Activated CD4-positive, CD25-positive, alpha-beta regulatory T cell treated with anti-CD3 and anti-CD28 coated beads, Interleukin-2, amount 50 U/mL, for 72 hours (primary cell): ENCODE data around the gene ORM1.

Experiments
- DNase-seq: peaks from one replicate; pipeline ENCODE4 v3.0.0; 2021

Gene ORM1

DNA sequence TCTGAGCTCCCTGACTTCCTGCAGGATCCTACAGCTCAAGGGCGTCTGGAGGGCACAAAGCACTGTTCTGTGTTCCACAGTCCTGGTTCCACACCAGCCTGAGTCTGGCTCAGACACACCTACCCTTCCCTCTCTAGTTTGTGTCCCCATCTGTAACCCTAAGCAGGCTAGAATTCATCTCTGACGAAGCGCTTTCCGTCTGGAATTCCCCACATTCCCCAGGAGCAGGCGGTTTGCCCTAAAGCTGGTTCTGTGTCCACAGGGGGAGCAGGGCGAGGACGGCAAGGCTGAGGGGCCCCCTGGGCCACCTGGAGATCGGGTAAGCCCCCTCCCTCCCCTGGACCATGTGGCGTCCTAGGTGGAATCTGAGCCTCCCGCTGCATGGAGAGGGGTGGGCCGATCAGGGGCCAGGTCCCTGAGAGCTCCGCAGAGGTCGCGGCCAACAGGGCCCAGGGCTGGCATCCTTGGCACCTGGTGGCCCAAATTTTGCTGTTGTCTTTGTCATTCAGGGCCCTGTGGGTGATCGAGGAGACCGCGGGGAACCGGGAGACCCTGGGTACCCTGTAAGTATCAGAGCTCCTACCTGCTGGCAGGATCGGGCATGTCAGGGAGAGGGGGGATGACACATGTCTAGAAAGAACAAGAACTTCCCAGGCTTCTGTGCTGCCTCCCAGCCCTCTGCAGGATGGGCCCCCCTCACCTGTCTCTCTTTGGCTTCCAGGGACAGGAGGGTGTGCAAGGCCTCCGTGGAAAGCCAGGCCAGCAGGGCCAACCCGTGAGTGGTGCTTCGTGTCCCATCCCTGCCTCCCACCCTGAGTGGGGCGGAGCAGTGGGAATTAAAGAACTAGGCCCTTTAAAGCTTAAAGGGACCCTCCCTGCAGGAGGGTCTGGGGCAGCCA lies 34.5 kb upstream of the ORM1 start:
- peak; percentile 27 for DNase-seq

DNA sequence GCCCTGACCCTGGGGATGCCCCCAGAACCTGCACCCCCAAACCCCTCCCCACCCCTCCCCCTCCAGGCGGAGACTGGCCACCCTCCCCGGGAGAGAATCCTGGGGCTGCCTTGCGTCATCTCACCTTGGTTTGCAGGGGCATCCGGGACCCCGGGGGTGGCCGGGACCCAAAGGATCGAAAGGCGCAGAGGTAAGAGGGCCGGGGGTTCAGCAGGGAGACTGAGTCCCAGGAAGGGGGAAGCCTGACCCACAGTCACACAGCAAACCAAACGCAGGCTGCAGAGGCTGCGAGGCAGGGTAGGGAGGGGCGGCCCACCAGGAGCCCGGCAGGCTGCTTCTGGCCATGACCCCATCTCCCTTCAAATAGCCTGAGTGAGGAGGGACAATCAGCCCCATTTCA lies 33.8 kb upstream of the ORM1 start:
- DNase-seq = peak; percentile 9

DNA sequence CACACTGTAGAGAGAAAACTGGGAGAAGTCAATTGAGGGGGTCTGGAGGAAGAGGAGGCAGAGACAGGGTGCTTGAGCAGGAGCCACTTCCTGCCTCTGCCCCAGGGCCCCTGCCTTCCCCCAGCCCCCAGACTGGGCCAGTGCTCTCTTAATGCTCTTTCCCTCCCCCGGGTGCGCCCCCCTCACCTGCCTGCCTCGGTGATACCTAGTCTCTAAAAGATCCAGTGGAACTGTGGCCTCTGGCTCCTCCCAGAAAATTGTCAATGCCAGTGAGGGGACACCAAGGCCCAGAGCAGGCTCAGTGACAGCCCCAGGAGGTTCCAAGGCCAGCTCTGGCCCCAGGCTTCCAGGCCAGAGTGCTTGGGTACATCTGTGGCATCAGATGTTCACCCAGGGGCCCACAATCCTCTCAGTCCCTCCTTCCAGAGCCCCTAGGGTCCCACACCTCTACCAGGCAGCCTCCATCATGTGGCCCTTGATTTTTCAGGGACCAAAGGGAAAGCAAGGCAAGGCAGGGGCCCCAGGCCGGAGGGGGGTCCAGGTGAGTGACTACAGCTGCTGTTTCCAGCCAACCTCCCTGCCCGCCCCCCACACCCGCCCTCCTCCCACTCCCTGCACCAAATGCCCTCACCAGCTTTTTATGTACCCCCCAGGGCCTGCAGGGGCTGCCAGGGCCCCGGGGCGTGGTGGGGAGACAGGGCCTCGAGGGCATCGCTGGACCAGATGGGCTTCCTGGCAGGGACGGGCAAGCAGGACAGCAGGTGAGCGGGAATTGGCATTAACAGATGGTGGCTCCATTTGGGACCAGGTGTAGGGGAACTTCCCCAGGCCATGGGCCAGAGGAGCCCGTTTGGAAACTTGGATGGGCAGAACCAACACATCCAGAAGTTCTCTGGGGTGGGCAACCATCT lies 33.1 kb upstream of the ORM1 start:
- peak; percentile 25 for DNase-seq

DNA sequence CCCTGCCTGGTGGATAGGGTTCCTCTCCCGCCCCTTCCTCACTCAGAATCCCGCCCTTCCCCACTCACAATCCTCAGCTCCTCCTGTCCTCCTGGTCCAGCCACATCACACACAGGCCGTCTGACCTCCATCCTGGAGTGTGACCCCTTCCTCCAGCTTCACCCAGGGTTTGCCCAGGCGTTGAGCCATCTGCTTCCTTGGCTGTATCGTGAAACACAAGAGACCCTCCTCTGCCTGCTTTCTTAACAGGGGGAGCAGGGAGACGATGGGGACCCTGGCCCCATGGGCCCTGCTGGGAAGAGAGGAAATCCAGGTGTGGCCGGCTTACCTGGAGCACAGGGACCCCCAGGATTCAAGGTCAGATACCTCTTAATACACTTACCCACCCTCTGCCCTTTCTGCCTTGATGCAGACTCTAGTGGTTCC lies 32.3 kb upstream of the ORM1 start:
- no peak for DNase-seq

GRCh38 chr9:114291064-114291474 lies 31.8 kb upstream of the ORM1 start:
- peak; percentile 79 for DNase-seq

GRCh38 chr9:114291886-114292590 lies 30.9 kb upstream of the ORM1 start:
- peak; percentile 9 for DNase-seq

- no peak for DNase-seq
Measured at GRCh38 chr9:114294664-114295063, 28.2 kb upstream of the ORM1 start.

DNA sequence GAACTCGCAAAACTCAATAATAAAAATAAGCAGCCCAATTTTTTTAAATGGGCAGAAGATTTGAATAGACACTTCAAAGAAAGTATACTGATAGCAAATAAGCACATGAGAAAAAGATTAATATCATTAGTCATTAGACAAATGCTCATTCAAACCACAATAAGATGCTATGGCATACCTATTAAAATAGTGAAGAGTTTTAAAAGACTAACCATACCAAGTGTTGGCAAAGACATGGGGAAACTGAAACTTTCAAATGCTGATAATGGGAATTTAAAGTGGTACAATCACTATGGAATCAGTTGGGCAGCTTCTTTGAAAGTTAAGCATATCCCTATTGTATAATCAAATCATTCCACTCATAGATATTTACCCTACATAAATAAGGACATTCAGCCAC lies 26.6 kb upstream of the ORM1 start:
- DNase-seq = no peak

GRCh38 chr9:114299286-114300152 lies 23.4 kb upstream of the ORM1 start:
- DNase-seq = no peak

- DNase-seq = no peak
Measured at GRCh38 chr9:114300153-114300845, 22.6 kb upstream of the ORM1 start.

GRCh38 chr9:114300846-114301797 lies 21.8 kb upstream of the ORM1 start:
- no peak for DNase-seq

- DNase-seq = no peak
Measured at GRCh38 chr9:114301798-114302565, 20.9 kb upstream of the ORM1 start.

- DNase-seq = no peak
Measured at GRCh38 chr9:114302727-114303126, 20.2 kb upstream of the ORM1 start.

DNA sequence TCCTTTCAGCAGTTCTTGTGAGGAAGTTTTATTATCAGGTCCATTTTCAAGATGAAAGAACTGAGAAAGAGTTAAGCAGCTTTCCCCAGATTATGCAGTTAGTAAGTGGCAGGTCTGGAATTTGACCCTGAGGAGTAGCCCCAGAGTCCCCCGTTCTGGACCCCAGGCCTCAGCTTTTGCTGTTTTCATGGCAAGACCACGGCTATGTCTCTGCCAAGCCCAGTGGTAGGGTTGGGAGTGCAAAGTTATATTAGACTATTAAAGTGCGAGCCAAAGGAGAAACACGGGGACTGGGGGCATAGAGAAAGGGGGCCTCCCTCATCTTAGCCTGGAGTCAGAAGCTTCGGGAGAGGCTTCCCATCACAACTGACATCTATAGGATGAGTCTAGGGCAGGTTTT lies 19.3 kb upstream of the ORM1 start:
- DNase-seq = no peak

DNA sequence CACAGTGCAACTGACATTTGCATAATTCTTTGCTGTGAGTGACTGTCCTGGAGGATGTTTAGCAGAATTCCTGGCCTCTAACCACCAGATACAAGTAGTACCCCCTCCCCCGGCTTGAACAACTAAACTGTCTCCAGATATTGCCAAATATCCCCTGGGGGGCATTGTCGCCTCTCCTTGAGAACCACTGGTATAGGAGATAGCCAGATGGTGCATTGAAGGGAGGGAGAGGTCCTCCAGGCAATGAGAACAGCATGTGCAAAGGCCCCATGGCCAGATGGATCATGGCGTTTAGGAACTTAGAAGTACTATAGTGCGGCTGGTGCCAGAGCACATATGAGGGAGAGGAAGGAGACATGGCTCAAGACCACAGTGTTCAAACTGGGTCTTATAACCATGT lies 18.9 kb upstream of the ORM1 start:
- DNase-seq = no peak

GRCh38 chr9:114304416-114305188 lies 18.3 kb upstream of the ORM1 start:
- DNase-seq = no peak

GRCh38 chr9:114307899-114308267 lies 15.0 kb upstream of the ORM1 start:
- no peak for DNase-seq

DNA sequence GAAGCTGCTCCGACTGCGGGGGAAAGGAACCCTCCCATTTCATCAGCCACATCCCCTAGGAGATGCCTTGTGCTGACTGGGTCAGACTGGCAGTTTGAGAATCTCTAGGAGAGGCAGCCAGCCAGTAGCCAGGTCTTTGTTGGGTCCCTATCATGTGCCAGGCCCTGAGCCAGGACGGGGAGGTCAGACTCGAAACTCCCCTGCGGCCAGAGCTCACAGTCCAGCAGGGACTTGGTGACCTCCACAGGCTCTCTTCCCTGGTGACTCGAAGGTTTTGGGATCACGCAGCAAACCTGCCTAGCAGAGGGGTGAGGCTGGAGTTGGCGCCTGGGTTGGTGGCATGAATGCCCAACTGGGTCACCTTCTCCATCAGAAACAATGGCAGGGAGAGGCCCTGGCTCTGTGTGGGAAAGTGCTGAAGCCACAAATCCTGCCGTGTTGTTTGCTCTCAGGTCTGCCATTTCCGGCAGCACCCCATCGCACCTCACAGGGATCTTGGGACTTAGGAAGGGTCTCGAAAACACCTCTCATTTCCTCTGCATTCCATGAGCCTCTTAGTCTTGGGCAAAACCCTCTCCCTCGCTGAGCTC lies 14.4 kb upstream of the ORM1 start:
- DNase-seq = no peak
